ENCODE data around the gene PTBP2.
"Not testable (repeated sequence)": the region's sequence is repeated elsewhere in the genome, so short reads cannot be mapped to it uniquely, and the experiment has no call there.

PTBP2 gene

GRCh38 chr1:96749618-96750017 is 28.0 kb downstream of the PTBP2 start:
- no peak overlapping the region for H3K4me3 ChIP-seq (ENCODE audit: low read depth, low read length)
- no peak for DNase-seq (ENCODE audit: low read depth)
- TF ChIP-seq, protein P1, sequence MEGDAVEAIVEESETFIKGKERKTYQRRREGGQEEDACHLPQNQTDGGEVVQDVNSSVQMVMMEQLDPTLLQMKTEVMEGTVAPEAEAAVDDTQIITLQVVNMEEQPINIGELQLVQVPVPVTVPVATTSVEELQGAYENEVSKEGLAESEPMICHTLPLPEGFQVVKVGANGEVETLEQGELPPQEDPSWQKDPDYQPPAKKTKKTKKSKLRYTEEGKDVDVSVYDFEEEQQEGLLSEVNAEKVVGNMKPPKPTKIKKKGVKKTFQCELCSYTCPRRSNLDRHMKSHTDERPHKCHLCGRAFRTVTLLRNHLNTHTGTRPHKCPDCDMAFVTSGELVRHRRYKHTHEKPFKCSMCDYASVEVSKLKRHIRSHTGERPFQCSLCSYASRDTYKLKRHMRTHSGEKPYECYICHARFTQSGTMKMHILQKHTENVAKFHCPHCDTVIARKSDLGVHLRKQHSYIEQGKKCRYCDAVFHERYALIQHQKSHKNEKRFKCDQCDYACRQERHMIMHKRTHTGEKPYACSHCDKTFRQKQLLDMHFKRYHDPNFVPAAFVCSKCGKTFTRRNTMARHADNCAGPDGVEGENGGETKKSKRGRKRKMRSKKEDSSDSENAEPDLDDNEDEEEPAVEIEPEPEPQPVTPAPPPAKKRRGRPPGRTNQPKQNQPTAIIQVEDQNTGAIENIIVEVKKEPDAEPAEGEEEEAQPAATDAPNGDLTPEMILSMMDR (IDR thresholded peaks at IDR 0.05; ENCODE audit: low read depth, low read length, missing control alignments), result no peak

DNA sequence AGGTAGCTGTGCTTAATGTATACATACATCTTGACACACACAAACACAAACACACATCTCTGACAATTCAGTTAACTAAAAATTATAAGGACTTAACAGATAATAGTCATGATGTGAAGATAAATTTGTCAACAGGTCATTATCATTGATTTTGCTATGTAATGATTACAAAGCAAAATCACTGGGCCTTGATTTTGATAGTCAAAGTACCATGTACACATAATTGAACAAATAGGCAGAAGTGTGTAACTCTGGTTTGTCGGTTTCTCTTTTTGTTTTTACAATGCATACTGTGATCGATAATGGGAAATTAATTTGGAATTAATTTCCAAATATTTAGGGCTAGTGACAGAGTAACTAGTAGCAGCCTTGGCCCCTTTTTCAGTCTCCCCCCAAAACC is 30.8 kb downstream of the PTBP2 start:
- no peak for DNase-seq (ENCODE audit: low read depth)
- TF ChIP-seq, protein P1 (IDR thresholded peaks at IDR 0.05; ENCODE audit: low read depth, low read length, missing control alignments), result no peak
- no peak overlapping the region for H3K4me3 ChIP-seq (ENCODE audit: low read depth, low read length)

GRCh38 chr1:96756789-96757188 is 35.2 kb downstream of the PTBP2 start:
- TF ChIP-seq, protein P1 (IDR thresholded peaks at IDR 0.05; ENCODE audit: low read depth, low read length, missing control alignments), result no peak
- no peak overlapping the region for H3K4me3 ChIP-seq (ENCODE audit: low read depth, low read length)
- DNase-seq (ENCODE audit: low read depth), result no peak

DNA sequence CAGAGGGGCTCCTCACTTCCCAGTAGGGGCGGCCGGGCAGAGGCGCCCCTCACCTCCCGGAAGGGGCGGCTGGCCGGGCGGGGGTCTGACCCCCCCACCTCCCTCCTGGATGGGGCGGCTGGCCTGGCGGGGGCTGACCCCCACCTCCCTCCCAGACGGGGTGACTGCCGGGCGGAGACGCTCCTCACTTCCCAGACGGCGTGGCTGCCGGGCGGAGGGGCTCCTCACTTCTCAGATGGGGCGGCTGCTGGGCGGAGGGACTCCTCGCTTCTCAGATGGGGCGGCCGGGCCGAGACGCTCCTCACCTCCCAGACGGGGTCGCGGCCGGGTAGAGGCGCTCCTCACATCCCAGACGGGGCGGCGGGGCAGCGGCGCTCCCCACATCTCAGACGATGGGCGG is 41.0 kb downstream of the PTBP2 start:
- not testable (repeated sequence) for DNase-seq (ENCODE audit: low read depth)

DNA sequence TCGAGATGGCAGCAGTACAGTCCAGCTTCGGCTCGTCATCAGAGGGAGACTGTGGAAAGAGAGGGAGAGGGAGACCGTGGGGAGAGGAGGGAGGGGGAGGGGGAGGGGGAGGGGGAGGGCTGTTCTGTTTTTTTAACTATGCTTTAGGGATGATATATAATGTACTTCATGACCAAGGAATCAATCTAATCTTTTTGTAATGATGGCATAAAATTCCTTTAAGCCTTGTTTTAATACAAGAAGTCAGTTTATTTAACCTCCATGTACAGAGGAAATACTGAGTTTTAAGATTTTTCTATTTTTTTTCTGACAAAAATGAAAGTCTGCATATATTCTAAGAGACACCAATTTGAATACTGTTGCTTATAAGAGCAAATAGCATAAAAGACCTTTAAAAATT is 41.9 kb downstream of the PTBP2 start:
- TF ChIP-seq, protein P1 (IDR thresholded peaks at IDR 0.05; ENCODE audit: low read depth, low read length, missing control alignments), result no peak

More for the DNA sequence above, 41.0 kb downstream of the PTBP2 start:
- H3K4me3 ChIP-seq (ENCODE audit: low read depth, low read length), result not testable (repeated sequence)

GRCh38 chr1:96764469-96764868 is 42.9 kb downstream of the PTBP2 start:
- no peak overlapping the region for H3K4me3 ChIP-seq (ENCODE audit: low read depth, low read length)
- TF ChIP-seq, protein P1 (IDR thresholded peaks at IDR 0.05; ENCODE audit: low read depth, low read length, missing control alignments), result no peak
- no peak for DNase-seq (ENCODE audit: low read depth)

More for the DNA sequence above, 41.9 kb downstream of the PTBP2 start:
- H3K4me3 ChIP-seq (ENCODE audit: low read depth, low read length), result no peak overlapping the region
- DNase-seq (ENCODE audit: low read depth), result no peak

DNA sequence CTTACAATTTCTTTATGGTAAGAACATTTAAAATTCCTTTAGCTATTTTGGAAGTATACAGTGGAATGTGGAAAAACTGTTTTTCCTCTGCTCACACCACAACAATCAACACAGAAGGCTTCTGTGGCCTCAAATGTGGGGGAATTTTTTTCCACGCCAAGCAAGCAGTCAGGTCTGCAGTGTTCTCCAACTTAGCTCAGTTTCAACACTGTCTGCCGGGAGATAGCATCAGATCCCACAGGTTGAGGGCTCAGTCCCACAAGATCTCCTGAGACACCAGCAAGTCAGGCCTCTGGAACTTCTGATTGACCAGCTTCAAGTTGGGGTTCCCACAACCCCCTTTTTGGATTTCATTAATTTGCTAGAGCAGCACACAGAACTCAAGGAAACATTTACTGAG is 50.3 kb downstream of the PTBP2 start:
- TF ChIP-seq, protein P1 (IDR thresholded peaks at IDR 0.05; ENCODE audit: low read depth, low read length, missing control alignments), result no peak
- no peak for DNase-seq (ENCODE audit: low read depth)
- no peak overlapping the region for H3K4me3 ChIP-seq (ENCODE audit: low read depth, low read length)

Data from GM12864 (cell line).